C4-2B (cell line): Measurements from ENCODE around the gene KIF4A.
"Not testable (repeated sequence)": the region's sequence is repeated elsewhere in the genome, so short reads cannot be mapped to it uniquely, and the experiment has no call there.

ENCODE experiments used
- CTCF ChIP-seq: fragments of 450-650 bp; conservative IDR thresholded peaks from 2 replicates; pipeline ENCODE4 v1.5.1; 2017; ENCODE audit warnings: mild to moderate bottlenecking
- ZFX ChIP-seq: fragments of 450-650 bp; IDR thresholded peaks from 2 replicates; pipeline ENCODE4 v1.6.1; 2017

GRCh38 chrX:70368731-70369130, 78.8 kb downstream of the KIF4A start:
- not testable (repeated sequence) for TF ChIP-seq ZFX, CTCF
